ENCODE measurements around the gene UNC119.

DNA sequence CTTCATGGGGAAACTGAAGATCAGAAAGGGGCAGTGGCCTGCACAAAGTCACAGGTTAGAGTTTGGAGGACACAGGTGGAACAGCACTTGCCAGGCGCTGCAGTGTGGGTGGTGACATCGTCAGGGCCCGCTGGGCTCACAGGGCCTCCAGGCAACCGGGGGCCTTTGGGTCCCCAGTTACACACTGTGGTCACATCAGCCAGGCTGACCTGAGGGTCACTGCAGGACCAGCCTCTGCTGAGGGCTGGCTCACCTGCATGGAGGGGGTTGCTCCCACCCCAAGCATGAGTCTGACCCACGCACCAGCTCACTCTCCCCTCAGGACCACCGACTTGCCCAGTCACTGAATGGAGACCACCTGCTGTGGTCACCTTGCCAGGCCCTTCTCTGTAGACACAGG, 29.2 kb downstream of the UNC119 start:
- no peak for TF ChIP-seq JUN (IDR thresholded peaks at IDR 0.05)
- TF ChIP-seq POLR2A (IDR thresholded peaks at IDR 0.05; ENCODE audit: low read length), result no peak
- no peak for TF ChIP-seq SMC3 (IDR thresholded peaks at IDR 0.05)
- TF ChIP-seq MYC (IDR thresholded peaks at IDR 0.05; ENCODE audit: borderline replicate concordance, low read length), result no peak
- no peak for TF ChIP-seq HDAC2 (IDR thresholded peaks at IDR 0.05)
- no peak for TF ChIP-seq ZSCAN20 (CRISPR knock-in tag; IDR thresholded peaks at IDR 0.05)
- no peak for TF ChIP-seq RNF2 (IDR thresholded peaks at IDR 0.05; ENCODE audit: borderline replicate concordance, low read depth)
- TF ChIP-seq RFX5 (IDR thresholded peaks at IDR 0.05), result no peak
- TF ChIP-seq, protein P1, sequence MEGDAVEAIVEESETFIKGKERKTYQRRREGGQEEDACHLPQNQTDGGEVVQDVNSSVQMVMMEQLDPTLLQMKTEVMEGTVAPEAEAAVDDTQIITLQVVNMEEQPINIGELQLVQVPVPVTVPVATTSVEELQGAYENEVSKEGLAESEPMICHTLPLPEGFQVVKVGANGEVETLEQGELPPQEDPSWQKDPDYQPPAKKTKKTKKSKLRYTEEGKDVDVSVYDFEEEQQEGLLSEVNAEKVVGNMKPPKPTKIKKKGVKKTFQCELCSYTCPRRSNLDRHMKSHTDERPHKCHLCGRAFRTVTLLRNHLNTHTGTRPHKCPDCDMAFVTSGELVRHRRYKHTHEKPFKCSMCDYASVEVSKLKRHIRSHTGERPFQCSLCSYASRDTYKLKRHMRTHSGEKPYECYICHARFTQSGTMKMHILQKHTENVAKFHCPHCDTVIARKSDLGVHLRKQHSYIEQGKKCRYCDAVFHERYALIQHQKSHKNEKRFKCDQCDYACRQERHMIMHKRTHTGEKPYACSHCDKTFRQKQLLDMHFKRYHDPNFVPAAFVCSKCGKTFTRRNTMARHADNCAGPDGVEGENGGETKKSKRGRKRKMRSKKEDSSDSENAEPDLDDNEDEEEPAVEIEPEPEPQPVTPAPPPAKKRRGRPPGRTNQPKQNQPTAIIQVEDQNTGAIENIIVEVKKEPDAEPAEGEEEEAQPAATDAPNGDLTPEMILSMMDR (IDR thresholded peaks at IDR 0.05), result no peak
- no peak for TF ChIP-seq CBX8 (IDR thresholded peaks at IDR 0.05)
